ENCODE results near the gene COL28A1.

COL28A1 gene

GRCh38 chr7:7539152-7539551, 3.5 kb upstream of the COL28A1 start:
- Histone ChIP-seq H3K4me1 (ENCODE audit: control insufficient read depth in 1 of 2, insufficient read depth in 2 of 2, low read length in 2 of 2) (no peaks in the 10 kb centered on the region), H2BK120ac (ENCODE audit: insufficient read depth, low read length, poor library complexity) (no peak overlapping the region), H2BK5ac (ENCODE audit: low read depth, low read length, poor library complexity) (no peak overlapping the region), H3K27me3 (ENCODE audit: insufficient read depth, low read length) (no peaks in the 10 kb centered on the region), H4K12ac (ENCODE audit: low read depth, low read length) (no peak overlapping the region), H3K36me3 (ENCODE audit: control insufficient read depth in 1 of 2, insufficient read depth in 2 of 2, low read length in 2 of 2) (no peaks in the 10 kb centered on the region), H3K4ac (ENCODE audit: low read depth, low read length) (no peak overlapping the region), H3K79me1 (ENCODE audit: low read length) (no peaks in the 10 kb centered on the region), H4K91ac (ENCODE audit: low read depth, low read length) (no peak overlapping the region), H3K23ac (ENCODE audit: low read length) (no peak overlapping the region), H3K27ac (ENCODE audit: low read depth, low read length) (no peak overlapping the region), H3K4me3 (ENCODE audit: low read depth, low read length) (no peak overlapping the region), H3K14ac (ENCODE audit: low read length) (no peak overlapping the region), H2AK5ac (ENCODE audit: low read length) (no peak overlapping the region), H2BK12ac (ENCODE audit: low read length) (no peak overlapping the region), H3K9ac (ENCODE audit: low read length) (no peak overlapping the region), H3K9me3 (ENCODE audit: insufficient read depth, low read depth, low read length) (peaks cover 2% of the 10 kb centered on the region), H4K8ac (ENCODE audit: low read depth, low read length) (no peak overlapping the region), H3K79me2 (ENCODE audit: control insufficient read depth, insufficient read depth, low read length, poor library complexity) (no peaks in the 10 kb centered on the region), H3K18ac (ENCODE audit: low read length) (no peak overlapping the region), H2AFZ (ENCODE audit: insufficient read depth, low read length, poor library complexity) (no peak overlapping the region), H3K4me2 (ENCODE audit: low read length) (no peak overlapping the region)
- no CpG with 5 or more reads among the region's 4 CpGs for WGBS (ENCODE audit: extremely low coverage, insufficient coverage, insufficient read length)
- no peak for DNase-seq

DNA sequence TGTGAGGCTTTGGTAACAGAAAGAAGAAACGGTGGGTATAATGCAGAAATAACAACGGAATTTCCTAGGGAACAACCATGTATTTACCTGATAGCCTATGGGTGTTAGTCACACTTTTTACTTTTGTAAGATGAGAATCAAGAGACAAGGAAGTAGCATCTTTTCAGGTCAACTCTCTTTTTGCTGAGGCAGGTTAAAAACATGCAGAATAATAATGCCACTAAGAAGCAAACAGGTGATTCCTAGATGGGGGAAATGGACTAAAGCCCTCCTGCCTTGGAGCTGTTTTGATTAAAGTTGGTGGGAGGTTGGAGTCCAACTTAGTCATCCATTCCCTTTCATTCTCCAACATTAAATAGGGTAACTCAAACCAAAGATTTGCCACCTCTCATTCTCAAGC, 2.0 kb upstream of the COL28A1 start:
- Histone ChIP-seq H3K4ac (ENCODE audit: low read depth, low read length) (no peak overlapping the region), H3K14ac (ENCODE audit: low read length) (no peak overlapping the region), H3K23ac (ENCODE audit: low read length) (no peak overlapping the region), H3K4me3 (ENCODE audit: low read depth, low read length) (no peak overlapping the region), H3K4me1 (ENCODE audit: control insufficient read depth in 1 of 2, insufficient read depth in 2 of 2, low read length in 2 of 2) (no peaks in the 10 kb centered on the region), H2AK5ac (ENCODE audit: low read length) (no peak overlapping the region), H3K79me2 (ENCODE audit: control insufficient read depth, insufficient read depth, low read length, poor library complexity) (no peaks in the 10 kb centered on the region), H3K9ac (ENCODE audit: low read length) (no peak overlapping the region), H2BK120ac (ENCODE audit: insufficient read depth, low read length, poor library complexity) (no peak overlapping the region), H3K27ac (ENCODE audit: low read depth, low read length) (no peak overlapping the region), H2BK12ac (ENCODE audit: low read length) (no peak overlapping the region), H3K79me1 (ENCODE audit: low read length) (no peaks in the 10 kb centered on the region), H3K18ac (ENCODE audit: low read length) (no peak overlapping the region), H3K27me3 (ENCODE audit: insufficient read depth, low read length) (no peaks in the 10 kb centered on the region), H3K36me3 (ENCODE audit: control insufficient read depth in 1 of 2, insufficient read depth in 2 of 2, low read length in 2 of 2) (no peaks in the 10 kb centered on the region), H2BK5ac (ENCODE audit: low read depth, low read length, poor library complexity) (no peak overlapping the region), H4K12ac (ENCODE audit: low read depth, low read length) (no peak overlapping the region), H2AFZ (ENCODE audit: insufficient read depth, low read length, poor library complexity) (no peak overlapping the region), H4K8ac (ENCODE audit: low read depth, low read length) (no peak overlapping the region), H3K9me3 (ENCODE audit: insufficient read depth, low read depth, low read length) (peaks cover 2% of the 10 kb centered on the region), H4K91ac (ENCODE audit: low read depth, low read length) (no peak overlapping the region), H3K4me2 (ENCODE audit: low read length) (no peak overlapping the region)
- no peak for DNase-seq
- no CpG with 5 or more reads among the region's 2 CpGs for WGBS (ENCODE audit: extremely low coverage, insufficient coverage, insufficient read length)

GRCh38 chr7:7536396-7537019, 835 bp upstream of the COL28A1 start:
- Histone ChIP-seq H3K79me2 (ENCODE audit: control insufficient read depth, insufficient read depth, low read length, poor library complexity) (no peaks in the 10 kb centered on the region), H3K9ac (ENCODE audit: low read length) (no peak overlapping the region), H3K79me1 (ENCODE audit: low read length) (no peaks in the 10 kb centered on the region), H3K18ac (ENCODE audit: low read length) (no peak overlapping the region), H3K4ac (ENCODE audit: low read depth, low read length) (no peak overlapping the region), H3K4me2 (ENCODE audit: low read length) (no peak overlapping the region), H3K23ac (ENCODE audit: low read length) (no peak overlapping the region), H3K4me1 (ENCODE audit: control insufficient read depth in 1 of 2, insufficient read depth in 2 of 2, low read length in 2 of 2) (no peaks in the 10 kb centered on the region), H3K9me3 (ENCODE audit: insufficient read depth, low read depth, low read length) (peaks cover 2% of the 10 kb centered on the region), H2BK120ac (ENCODE audit: insufficient read depth, low read length, poor library complexity) (no peak overlapping the region), H3K36me3 (ENCODE audit: control insufficient read depth in 1 of 2, insufficient read depth in 2 of 2, low read length in 2 of 2) (no peaks in the 10 kb centered on the region), H3K27me3 (ENCODE audit: insufficient read depth, low read length) (no peaks in the 10 kb centered on the region), H3K27ac (ENCODE audit: low read depth, low read length) (no peak overlapping the region), H2BK12ac (ENCODE audit: low read length) (no peak overlapping the region), H2BK5ac (ENCODE audit: low read depth, low read length, poor library complexity) (no peak overlapping the region), H3K4me3 (ENCODE audit: low read depth, low read length) (no peak overlapping the region), H4K8ac (ENCODE audit: low read depth, low read length) (no peak overlapping the region), H4K12ac (ENCODE audit: low read depth, low read length) (no peak overlapping the region), H2AK5ac (ENCODE audit: low read length) (no peak overlapping the region), H2AFZ (ENCODE audit: insufficient read depth, low read length, poor library complexity) (no peak overlapping the region), H4K91ac (ENCODE audit: low read depth, low read length) (no peak overlapping the region), H3K14ac (ENCODE audit: low read length) (no peak overlapping the region)
- DNase-seq: no peak
- WGBS (ENCODE audit: extremely low coverage, insufficient coverage, insufficient read length): no CpG with 5 or more reads among the region's 5 CpGs

- Histone ChIP-seq H4K8ac (ENCODE audit: low read depth, low read length) (no peak overlapping the region), H3K4ac (ENCODE audit: low read depth, low read length) (no peak overlapping the region), H2AFZ (ENCODE audit: insufficient read depth, low read length, poor library complexity) (no peak overlapping the region), H4K12ac (ENCODE audit: low read depth, low read length) (no peak overlapping the region), H3K36me3 (ENCODE audit: control insufficient read depth in 1 of 2, insufficient read depth in 2 of 2, low read length in 2 of 2) (no peaks in the 10 kb centered on the region), H3K9ac (ENCODE audit: low read length) (no peak overlapping the region), H2BK120ac (ENCODE audit: insufficient read depth, low read length, poor library complexity) (no peak overlapping the region), H3K14ac (ENCODE audit: low read length) (no peak overlapping the region), H3K23ac (ENCODE audit: low read length) (no peak overlapping the region), H4K91ac (ENCODE audit: low read depth, low read length) (no peak overlapping the region), H3K27me3 (ENCODE audit: insufficient read depth, low read length) (no peaks in the 10 kb centered on the region), H3K9me3 (ENCODE audit: insufficient read depth, low read depth, low read length) (peaks cover 2% of the 10 kb centered on the region), H3K4me1 (ENCODE audit: control insufficient read depth in 1 of 2, insufficient read depth in 2 of 2, low read length in 2 of 2) (no peaks in the 10 kb centered on the region), H3K79me2 (ENCODE audit: control insufficient read depth, insufficient read depth, low read length, poor library complexity) (no peaks in the 10 kb centered on the region), H3K79me1 (ENCODE audit: low read length) (no peaks in the 10 kb centered on the region), H2AK5ac (ENCODE audit: low read length) (no peak overlapping the region), H2BK5ac (ENCODE audit: low read depth, low read length, poor library complexity) (no peak overlapping the region), H3K4me2 (ENCODE audit: low read length) (no peak overlapping the region), H3K4me3 (ENCODE audit: low read depth, low read length) (no peak overlapping the region), H3K18ac (ENCODE audit: low read length) (no peak overlapping the region), H2BK12ac (ENCODE audit: low read length) (no peak overlapping the region), H3K27ac (ENCODE audit: low read depth, low read length) (no peak overlapping the region)
- no CpG with 5 or more reads among the region's 3 CpGs for WGBS (ENCODE audit: extremely low coverage, insufficient coverage, insufficient read length)
- no peak for DNase-seq
These were observed 1.7 kb downstream of the COL28A1 start for GRCh38 chr7:7533831-7534430.

All from trophoblast cell (in vitro differentiated cells and primary cell).